Activated CD8-positive, alpha-beta T cell treated with anti-CD3 and anti-CD28 coated beads for 36 hours (primary cell): ENCODE results near the gene DLG1. TPM values are rescaled to one million over a fixed set of nuclear protein-coding genes. Genes with fewer than 3 reads are reported as not detected.
"Not testable (repeated sequence)": the region's sequence is repeated elsewhere in the genome, so short reads cannot be mapped to it uniquely, and the experiment has no call there.

Source experiments
- ATAC-seq: fragments of 200-7000 bp; cut with Tn5 transposase; one replicate; pipeline ENCODE4 v1.10.0; 2021; ENCODE audit warnings: mild to moderate bottlenecking, moderate library complexity
- CTCF ChIA-PET: fragments of 350-600 bp; sonication (Branson Sonifier 250); formaldehyde crosslinking; loops from one replicate; lab custom pipeline; 2021; ENCODE audit warnings: antibody characterized with exemption; lab: Charles Lee
- POLR2A ChIA-PET: fragments of 350-600 bp; sonication (Branson Sonifier 250); formaldehyde crosslinking; loops from one replicate; lab custom pipeline; 2021; ENCODE audit warnings: antibody characterized with exemption; lab: Charles Lee
- DNase-seq: peaks from one replicate; pipeline ENCODE4 v3.0.0-alpha.2; 2020
- H3K27ac Mint-ChIP-seq: one replicate; pipeline ENCODE4 v1.8.0; 2021; ENCODE audit warnings: mild to moderate bottlenecking, mixed read lengths
- H3K27me3 Mint-ChIP-seq: one replicate; pipeline ENCODE4 v1.8.0; 2021; ENCODE audit warnings: mixed read lengths
- H3K36me3 Mint-ChIP-seq: one replicate; pipeline ENCODE4 v1.8.0; 2021; ENCODE audit warnings: low read depth, mixed read lengths
- H3K4me1 Mint-ChIP-seq: one replicate; pipeline ENCODE4 v1.8.0; 2021; ENCODE audit warnings: low read depth, mixed read lengths
- H3K4me3 Mint-ChIP-seq: one replicate; pipeline ENCODE4 v1.8.0; 2021; ENCODE audit warnings: mild to moderate bottlenecking, moderate library complexity, mixed read lengths
- H3K9me3 Mint-ChIP-seq: one replicate; pipeline ENCODE4 v1.8.0; 2021; ENCODE audit warnings: mixed read lengths
- CTCF ChIP-seq: fragments of 200-600 bp; IDR thresholded peaks from one replicate; pipeline ENCODE4 v1.8.0; 2022; ENCODE audit warnings: antibody characterized with exemption, mild to moderate bottlenecking
- intact Hi-C: fragments of 100-400 bp; cut with micrococcal nuclease; formaldehyde crosslinking; loops from one replicate; pipeline ENCODE4 v1.10.0; 2022
- total RNA-seq, 2 experiments: library from RNA; stranded (reverse); gene quantifications; one replicate each; pipeline ENCODE4 v1.2.3, GENCODE V29; 2021

DLG1 gene
- total RNA-seq, 2 experiments from 2014 or later, result 57.6 to 62.2 TPM

- H3K4me3 Mint-ChIP-seq, result no peak overlapping the region
- no peaks in the 10 kb centered on the region for H3K9me3 Mint-ChIP-seq
- ATAC-seq (no peak), DNase-seq (no peak)
- no peaks in the 10 kb centered on the region for H3K27me3 Mint-ChIP-seq
- H3K36me3 Mint-ChIP-seq, result peaks cover 39% of the 10 kb centered on the region
- ChIA-PET CTCF (interaction anchor here (0.8 kb wide), 1 partner anchor 11 kb away, joined by 5 read pairs; no protein-coding TSS in a partner anchor), POLR2A (no interaction called here)
- H3K27ac Mint-ChIP-seq, result no peak overlapping the region
- intact Hi-C loops, result no loop called here
- H3K4me1 Mint-ChIP-seq, result peaks cover 26% of the 10 kb centered on the region
- TF ChIP-seq CTCF, result no peak
Measured at GRCh38 chr3:197278933-197279332, 19.5 kb downstream of the DLG1 start.

- intact Hi-C loops, H3K4me3 Mint-ChIP-seq, H3K27me3 Mint-ChIP-seq, DNase-seq, H3K27ac Mint-ChIP-seq, ATAC-seq, H3K9me3 Mint-ChIP-seq: not testable (repeated sequence)
- POLR2A ChIA-PET, result interaction anchor here (1.5 kb wide), 1 partner anchor 10 kb away, joined by 3 read pairs; no protein-coding TSS in a partner anchor
- Mint-ChIP-seq H3K4me1 (peaks cover 33% of the 10 kb centered on the region), H3K36me3 (peaks cover 33% of the 10 kb centered on the region)
- CTCF ChIA-PET, result interaction anchor here (1.1 kb wide), 1 partner anchor 19 kb away, joined by 4 read pairs; no protein-coding TSS in a partner anchor
Measured at GRCh38 chr3:197276808-197277207, 21.6 kb downstream of the DLG1 start.

- DNase-seq (no peak), ATAC-seq (no peak)
- Mint-ChIP-seq H3K9me3 (no peaks in the 10 kb centered on the region), H3K27me3 (no peaks in the 10 kb centered on the region), H3K4me3 (no peak overlapping the region), H3K4me1 (peaks cover 53% of the 10 kb centered on the region), H3K27ac (peak overlapping the region; percentile 5), H3K36me3 (peaks cover 10% of the 10 kb centered on the region)
- TF ChIP-seq CTCF, result no peak
- intact Hi-C loops, result no loop called here
- ChIA-PET POLR2A (no interaction called here), CTCF (no interaction called here)
Measured at GRCh38 chr3:197270558-197271317, 27.7 kb downstream of the DLG1 start.

- CTCF ChIA-PET, result interaction anchor here (1.3 to 2.8 kb wide), 3 partner anchors 12 to 46 kb away, joined by 3 to 23 read pairs (median 3); no protein-coding TSS in a partner anchor
- Mint-ChIP-seq H3K4me1 (peaks cover 45% of the 10 kb centered on the region), H3K27me3 (no peaks in the 10 kb centered on the region), H3K27ac (no peak overlapping the region), H3K36me3 (peaks cover 8% of the 10 kb centered on the region), H3K9me3 (no peaks in the 10 kb centered on the region), H3K4me3 (no peak overlapping the region)
- no peak for ATAC-seq
- DNase-seq, result no peak
- POLR2A ChIA-PET, result no interaction called here
- no peak for TF ChIP-seq CTCF
- intact Hi-C loops, result no loop called here
Measured at GRCh38 chr3:197269024-197269423, 29.4 kb downstream of the DLG1 start.

- H3K9me3 Mint-ChIP-seq, result no peaks in the 10 kb centered on the region
- intact Hi-C loops, result no loop called here
- H3K4me3 Mint-ChIP-seq, result no peak overlapping the region
- TF ChIP-seq CTCF, result no peak
- CTCF ChIA-PET, result interaction anchor here (0.9 to 2.8 kb wide), 6 partner anchors 10 to 234 kb away, joined by 3 to 23 read pairs (median 4); no protein-coding TSS in a partner anchor
- H3K27me3 Mint-ChIP-seq, result no peaks in the 10 kb centered on the region
- POLR2A ChIA-PET, result interaction anchor here (0.6 kb wide), 1 partner anchor 866 kb away, joined by 3 read pairs; no protein-coding TSS in a partner anchor
- ATAC-seq (no peak), DNase-seq (no peak)
- peaks cover 7% of the 10 kb centered on the region for H3K36me3 Mint-ChIP-seq
- no peak overlapping the region for H3K27ac Mint-ChIP-seq
- H3K4me1 Mint-ChIP-seq, result peaks cover 40% of the 10 kb centered on the region
Measured at GRCh38 chr3:197268294-197268693, 30.1 kb downstream of the DLG1 start.
